Glomerular visceral epithelial cell (primary cell): ENCODE data around the gene SLC28A2.
A peak's percentile ranks its signal among the peaks of the same experiment; 100 is the strongest.
"Not testable (repeated sequence)": the region's sequence is repeated elsewhere in the genome, so short reads cannot be mapped to it uniquely, and the experiment has no call there.

Source experiments
- DNase-seq: peaks from one replicate; pipeline ENCODE4 v3.0.0-alpha.2; 2016; ENCODE audit errors: extremely low spot score

Gene SLC28A2

GRCh38 chr15:45263854-45264253 is 11.8 kb downstream of the SLC28A2 start:
- no peak for DNase-seq

- DNase-seq, result peak; percentile 14
Observed at GRCh38 chr15:45265506-45265905, 13.5 kb downstream of the SLC28A2 start.

GRCh38 chr15:45268135-45268534 is 16.1 kb downstream of the SLC28A2 start:
- DNase-seq, result peak; percentile 14

GRCh38 chr15:45274636-45275380 is 22.8 kb downstream of the SLC28A2 start:
- peak; percentile 82 for DNase-seq

GRCh38 chr15:45276831-45277230 is 24.8 kb downstream of the SLC28A2 start:
- peak; percentile 49 for DNase-seq

GRCh38 chr15:45279024-45279698 is 27.1 kb downstream of the SLC28A2 start:
- DNase-seq, result peak; percentile 98

DNA sequence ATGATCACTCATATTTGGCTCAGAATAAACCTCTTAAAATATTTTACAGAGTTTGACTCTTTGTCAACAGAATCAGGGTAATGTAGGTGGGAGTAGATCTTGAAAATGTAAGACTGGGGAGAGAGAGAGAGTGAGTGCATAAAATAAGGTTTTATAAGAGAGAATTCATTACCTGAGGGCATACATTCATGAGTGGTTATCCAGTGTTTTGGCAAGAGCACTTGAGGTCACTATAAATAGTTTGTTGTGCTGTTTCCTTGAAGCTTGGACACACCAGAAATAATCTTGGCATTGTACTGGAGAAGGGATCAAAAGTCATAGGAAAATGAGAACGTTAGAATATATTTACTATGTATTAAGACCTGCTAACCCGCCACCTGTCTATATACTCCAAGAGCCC is 33.4 kb downstream of the SLC28A2 start:
- DNase-seq, result no peak

GRCh38 chr15:45287390-45287956 is 35.4 kb downstream of the SLC28A2 start:
- DNase-seq, result no peak

- no peak for DNase-seq
Observed at GRCh38 chr15:45288947-45289346, 36.9 kb downstream of the SLC28A2 start.

DNA sequence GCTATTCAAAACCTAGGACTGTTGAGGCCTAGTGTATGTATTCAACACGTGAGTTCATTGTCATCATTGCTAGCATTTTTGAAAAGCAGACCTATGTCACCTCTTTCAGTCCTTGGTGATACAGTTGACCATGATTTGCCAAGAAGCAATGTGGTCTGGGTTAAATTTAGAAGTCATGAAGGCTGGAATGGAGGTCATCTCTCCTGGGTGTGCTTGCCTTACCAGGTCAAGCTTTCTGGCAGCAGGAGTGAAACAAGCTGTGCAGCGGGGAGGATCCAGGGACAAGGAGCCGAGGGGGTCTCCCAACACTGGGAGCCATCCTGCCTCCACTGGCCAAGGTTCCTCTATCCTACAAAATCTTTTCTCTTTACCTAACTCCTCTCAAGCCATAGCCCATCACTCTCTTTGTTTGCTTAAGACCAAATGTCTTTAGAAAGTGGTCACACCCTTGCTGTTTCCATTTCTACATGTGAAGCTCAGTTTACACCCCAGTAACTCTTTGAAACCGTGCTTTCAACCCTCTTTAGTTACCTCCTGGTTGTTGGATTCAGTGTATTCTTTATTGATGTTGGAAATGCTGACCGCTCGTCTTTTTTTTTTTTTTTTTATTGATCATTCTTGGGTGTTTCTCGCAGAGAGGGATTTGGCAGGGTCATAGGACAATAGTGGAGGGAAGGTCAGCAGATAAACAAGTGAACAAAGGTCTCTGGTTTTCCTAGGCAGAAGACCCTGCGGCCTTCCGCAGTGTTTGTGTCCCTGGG is 40.0 kb downstream of the SLC28A2 start:
- DNase-seq, result no peak

- DNase-seq, result not testable (repeated sequence)
Observed at GRCh38 chr15:45293326-45293725, 41.3 kb downstream of the SLC28A2 start.

- not testable (repeated sequence) for DNase-seq
Observed at GRCh38 chr15:45298964-45299378, 46.9 kb downstream of the SLC28A2 start.

- DNase-seq, result no peak
Observed at GRCh38 chr15:45304711-45305110, 52.7 kb downstream of the SLC28A2 start.

- DNase-seq, result no peak
Observed at GRCh38 chr15:45306105-45306504, 54.1 kb downstream of the SLC28A2 start.

DNA sequence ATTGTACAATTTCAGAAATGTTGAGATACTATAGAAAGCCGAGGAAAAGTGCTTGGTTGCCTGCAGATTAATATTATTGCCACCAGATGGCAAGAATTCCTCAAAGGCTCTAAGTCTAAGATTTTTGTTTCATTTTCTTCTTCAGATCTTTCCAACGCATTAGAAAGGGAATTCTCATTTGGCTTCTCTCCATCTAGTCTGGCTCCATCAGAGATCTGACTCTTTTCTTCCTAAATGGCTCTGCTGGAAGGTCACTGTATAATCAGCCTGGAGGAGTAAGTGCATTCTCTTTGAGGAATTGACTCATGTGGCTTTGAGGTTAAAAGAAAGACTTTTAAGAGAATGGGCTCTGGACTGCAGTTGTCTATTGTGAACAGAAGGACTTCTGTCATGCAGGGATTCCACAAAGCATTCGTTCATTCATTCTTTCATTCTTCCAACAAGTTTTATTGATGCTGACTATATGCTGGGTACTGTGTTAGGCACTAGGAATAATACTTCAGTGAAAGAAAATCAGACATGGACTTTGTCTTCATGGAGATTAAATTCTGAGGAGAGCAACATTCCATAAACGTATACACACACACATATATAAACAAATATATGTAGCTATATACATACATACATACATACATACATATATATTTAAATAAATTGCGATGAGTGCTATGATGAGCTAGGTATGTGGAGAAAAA is 55.3 kb downstream of the SLC28A2 start:
- DNase-seq, result peak; percentile 47

- DNase-seq, result not testable (repeated sequence)
Observed at GRCh38 chr15:45314117-45314516, 62.1 kb downstream of the SLC28A2 start.

GRCh38 chr15:45314960-45315359 is 62.9 kb downstream of the SLC28A2 start:
- DNase-seq, result peak; percentile 32

GRCh38 chr15:45319472-45320214 is 67.6 kb downstream of the SLC28A2 start:
- no peak for DNase-seq

DNA sequence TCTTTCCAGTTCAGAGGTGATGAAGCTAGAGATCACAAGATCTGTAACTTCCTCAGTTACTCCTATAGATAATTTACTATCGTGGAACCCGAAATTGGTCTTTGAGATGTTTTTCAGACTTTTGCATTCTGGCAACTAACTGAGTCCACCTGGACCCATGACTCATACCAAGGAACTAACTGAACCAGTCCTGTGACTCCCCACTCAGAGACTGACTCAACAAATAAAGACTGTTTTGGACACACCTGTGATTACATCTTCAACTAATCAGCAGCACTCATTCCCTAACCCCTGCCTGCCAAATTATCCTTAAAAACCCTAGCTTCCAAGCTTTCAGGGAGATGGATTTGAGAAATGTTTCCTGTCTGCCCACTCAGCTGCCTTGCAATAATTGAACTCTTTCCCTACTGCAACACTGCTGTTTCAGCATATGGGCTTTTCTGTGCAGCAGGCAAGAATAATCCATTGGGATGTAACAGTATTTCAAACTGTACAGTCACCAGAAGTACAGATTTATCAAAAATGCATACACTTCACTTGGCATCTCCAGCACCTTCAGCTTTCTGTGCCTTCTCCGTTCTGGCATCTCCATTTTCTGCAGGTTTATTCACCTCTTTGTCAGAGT is 68.7 kb downstream of the SLC28A2 start:
- no peak for DNase-seq

DNA sequence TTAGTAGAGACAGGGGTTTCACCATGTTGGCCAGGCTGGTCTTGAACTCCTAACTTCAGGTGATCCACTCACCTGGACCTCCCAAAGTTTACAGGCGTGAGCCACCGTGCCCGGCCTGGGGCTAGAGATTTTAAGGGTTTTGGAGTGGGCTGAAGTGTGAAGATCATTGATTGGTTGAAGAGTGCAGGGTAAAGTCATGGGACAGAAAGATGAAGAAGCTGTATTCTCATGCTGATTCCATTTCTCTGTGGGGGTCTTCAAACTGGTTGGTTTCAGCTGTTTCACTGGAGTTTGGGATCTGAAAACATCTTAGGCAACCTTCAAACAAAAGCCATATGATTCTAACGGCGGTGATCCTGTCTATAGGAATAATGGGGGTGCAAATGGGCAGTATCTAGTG is 74.2 kb downstream of the SLC28A2 start:
- no peak for DNase-seq
